HG03025 (cell line): Measurements from ENCODE around the gene NUCKS1.

Experiments
- ATAC-seq: cut with Tn5 transposase; IDR thresholded peaks from one replicate; pipeline ENCODE4 v1.9.1; 2021; ENCODE audit warnings: mild to moderate bottlenecking, moderate library complexity; ENCODE audit not compliant: unreplicated experiment, low FRiP score

Gene NUCKS1

DNA sequence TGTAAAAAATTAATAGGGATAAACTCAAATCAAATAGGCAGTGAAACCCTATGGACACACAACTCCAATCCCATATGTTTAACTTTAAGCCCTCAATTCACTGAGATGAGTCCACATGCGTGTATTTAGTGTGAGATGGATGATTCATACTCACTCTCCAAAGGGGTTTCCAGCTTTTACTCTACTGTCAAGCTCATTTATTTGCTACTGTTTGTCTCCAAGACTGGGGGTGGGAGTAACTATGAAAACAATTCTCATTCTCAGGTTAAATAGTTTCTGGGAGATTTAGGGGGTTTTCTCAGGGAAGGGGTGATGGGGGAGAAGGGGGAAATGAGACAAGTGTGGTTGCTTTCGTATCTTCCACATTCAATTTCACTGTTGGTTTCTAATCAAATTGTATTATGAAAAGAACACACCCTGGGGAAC is 22.6 kb upstream of the NUCKS1 start:
- no peak for ATAC-seq

DNA sequence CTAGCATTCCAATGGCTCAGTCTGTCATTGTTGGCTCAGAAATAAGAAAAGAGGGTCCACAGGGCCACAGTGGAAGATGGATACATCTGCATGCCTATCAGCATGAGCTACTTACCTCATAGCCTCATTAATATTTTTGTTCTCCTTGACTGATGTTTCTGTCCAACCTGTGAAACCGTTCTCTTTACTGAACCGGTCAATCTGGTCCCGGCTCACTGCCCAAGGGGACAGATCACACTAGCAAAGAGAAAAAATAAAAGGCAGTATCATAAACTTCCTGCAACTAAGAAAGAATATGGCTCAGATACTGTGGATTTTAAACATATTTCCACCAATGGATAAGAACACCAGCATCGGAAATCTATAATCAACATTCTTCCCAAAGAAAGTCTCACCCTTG is 20.6 kb upstream of the NUCKS1 start:
- ATAC-seq = no peak

GRCh38 chr1:205769641-205770365 is 19.8 kb upstream of the NUCKS1 start:
- ATAC-seq = no peak

DNA sequence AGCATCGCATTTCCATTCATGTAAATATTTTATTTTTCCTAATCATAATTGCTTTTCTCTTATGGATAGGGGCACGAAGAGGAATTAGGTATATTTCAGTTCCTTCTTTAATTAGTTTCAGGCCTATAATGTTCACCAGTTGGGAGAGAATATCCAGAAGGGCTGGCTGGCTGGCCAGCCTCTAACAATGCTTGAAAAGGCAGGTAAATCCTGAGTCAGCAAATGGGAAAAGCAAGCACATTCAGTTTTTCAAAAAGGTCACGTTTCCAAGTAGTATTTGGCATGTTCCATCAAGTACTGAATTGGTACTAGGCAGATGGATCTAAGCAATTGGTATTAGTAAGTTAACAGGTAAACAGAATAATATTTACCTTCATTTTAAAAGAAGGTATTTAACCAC is 17.3 kb upstream of the NUCKS1 start:
- no peak for ATAC-seq

DNA sequence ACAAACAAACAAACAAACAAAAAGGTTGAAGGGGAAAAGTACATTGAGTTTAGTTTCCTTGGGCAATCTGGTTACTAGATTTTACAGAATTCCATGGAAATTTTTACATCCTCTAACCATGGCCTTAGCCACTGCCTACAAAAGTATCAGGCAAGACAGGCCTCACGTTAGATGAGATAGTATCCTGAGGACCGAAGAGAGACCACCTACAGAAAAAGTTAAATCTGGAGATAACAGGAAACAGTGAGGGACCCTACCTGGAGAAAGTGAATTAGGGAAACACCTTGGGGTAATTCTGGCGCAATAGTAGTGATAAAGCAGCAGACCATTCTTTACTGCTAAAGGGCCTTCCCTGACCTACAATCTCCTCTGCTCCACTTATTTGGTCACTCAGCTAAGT is 16.6 kb upstream of the NUCKS1 start:
- no peak for ATAC-seq

DNA sequence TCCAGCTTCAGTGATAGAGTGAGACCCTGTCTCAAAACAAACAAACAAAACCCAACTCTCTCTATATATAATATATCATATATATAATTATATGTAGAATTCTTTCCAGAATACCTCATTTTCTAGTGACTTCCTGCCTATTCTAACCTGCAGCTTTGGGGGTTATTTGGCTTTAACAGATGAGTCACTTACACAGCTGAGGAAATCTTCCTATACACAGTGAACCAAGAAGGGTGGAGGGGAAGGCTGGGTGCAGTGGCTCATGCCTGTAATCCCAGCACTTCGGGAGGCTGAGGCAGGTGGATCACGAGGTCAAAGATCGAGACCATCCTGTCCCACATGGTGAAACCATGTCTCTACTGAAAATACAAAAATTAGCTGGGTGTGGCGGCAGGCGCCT is 16.1 kb upstream of the NUCKS1 start:
- no peak for ATAC-seq

DNA sequence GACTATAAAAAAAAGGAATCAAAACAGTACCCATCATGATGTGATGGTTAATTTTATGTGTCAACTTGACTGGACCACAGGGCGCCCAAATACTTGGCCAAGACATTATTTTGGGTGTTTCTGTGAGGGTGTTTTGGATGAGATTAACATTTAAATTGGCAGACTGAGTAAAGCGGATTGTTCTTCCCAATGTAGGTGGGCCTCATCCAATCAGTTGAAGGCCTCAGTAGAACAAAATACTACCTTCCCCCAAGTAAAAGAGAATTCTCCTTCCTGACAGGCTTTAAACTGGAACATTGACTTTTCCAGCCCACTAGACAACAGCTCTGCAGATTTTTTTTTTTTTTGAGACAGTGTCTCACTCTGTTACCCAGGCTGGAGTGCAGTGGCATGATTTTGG is 14.6 kb upstream of the NUCKS1 start:
- ATAC-seq = no peak

DNA sequence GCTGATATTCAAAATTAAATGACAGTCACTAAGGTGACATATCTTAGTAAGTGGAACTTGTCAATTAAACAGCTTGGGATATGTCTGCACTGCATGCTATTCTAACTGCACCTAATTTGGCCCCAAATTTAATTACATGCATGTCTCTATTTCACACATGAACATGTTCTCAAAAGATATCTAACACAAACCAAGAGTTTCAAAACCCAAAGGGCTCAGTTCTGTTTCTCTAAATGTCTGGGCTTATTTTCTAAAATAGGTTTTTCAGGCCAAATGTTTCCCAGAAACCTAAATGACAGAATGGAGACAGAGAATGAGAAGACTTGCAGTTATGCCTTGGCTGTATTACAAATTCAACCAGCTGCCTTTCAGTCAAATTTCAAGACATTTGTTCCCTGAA is 14.0 kb upstream of the NUCKS1 start:
- no peak for ATAC-seq

GRCh38 chr1:205760606-205761005 is 10.6 kb upstream of the NUCKS1 start:
- no peak for ATAC-seq

DNA sequence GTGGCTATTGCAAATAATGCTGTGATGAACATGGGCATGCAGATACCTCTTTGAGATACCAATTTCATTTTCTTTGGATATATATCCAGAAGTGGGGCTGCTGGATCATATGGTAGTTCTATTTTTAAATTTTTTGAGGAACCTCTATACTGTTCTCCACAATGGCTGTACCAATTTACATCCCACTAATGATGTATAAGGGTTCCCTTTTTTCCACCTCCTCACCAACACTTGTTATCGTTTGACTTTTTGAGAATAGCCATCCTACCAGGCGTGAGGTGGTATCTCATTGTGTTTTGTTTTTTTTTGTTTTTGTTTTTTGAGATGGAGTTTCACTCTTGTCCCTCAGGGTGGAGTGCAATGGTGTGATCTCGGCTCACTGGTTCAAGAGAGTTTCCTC is 6.6 kb upstream of the NUCKS1 start:
- ATAC-seq = no peak

DNA sequence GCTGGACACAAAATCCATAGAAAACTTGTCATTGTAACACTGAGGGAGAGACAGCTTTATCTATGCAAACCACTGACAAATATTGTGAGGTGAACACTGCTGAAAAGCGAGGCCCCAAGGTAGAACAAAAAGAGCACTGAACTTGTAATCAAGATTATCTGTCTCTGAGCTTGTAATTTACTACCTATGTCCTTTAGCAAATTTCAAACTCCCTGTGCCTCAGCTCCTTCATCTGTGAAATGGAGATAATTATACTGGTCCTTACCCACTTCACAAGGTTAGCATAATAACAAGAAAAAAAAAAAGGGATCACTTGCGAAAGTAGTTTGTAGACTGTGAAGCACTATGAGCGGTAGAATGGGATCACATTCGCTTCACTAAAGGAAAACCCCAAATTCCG is 4.9 kb upstream of the NUCKS1 start:
- ATAC-seq = no peak

- ATAC-seq = no peak
These were observed 1.2 kb upstream of the NUCKS1 start for GRCh38 chr1:205751036-205751651.

- ATAC-seq = peak; percentile 66
These were observed 496 bp downstream of the NUCKS1 start for GRCh38 chr1:205749234-205750137.

DNA sequence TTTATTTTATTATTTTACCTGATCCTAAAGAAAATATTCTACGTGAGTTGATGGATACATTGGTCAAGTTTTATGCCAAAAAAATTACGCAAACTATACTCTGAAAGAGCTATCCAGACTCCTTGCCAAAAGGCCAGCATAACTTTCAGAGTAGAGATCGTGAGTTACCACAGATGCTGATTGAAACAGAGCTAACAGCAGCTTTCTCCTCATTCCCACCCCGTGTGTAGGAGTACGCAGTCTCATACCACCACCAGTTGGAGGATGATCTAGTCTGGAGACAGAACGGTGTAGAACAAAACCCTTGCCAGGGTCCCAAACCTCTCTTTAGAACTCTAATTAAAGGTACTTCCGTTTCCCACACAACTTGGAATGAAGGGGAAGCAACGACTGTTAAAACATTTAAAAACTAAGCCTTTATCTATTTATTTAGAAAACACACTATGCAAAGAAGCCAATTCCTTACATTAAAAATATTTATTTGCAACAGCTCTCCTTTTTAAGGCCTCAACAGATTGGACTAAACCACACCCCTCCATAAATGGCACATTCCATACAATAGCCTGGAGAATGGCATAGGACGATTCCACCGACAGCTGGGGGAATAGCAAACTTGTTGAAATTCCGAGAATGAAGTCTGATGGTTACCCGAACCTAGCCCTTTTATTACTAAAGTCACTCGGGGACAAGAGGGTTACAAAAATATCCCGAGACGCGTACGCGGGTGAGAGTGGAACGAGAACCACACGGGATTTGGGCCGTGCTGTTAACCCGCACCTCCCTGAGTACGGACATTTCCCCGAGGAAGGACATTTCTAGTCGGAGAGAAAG is 1.4 kb downstream of the NUCKS1 start:
- peak; percentile 6 for ATAC-seq

GRCh38 chr1:205746757-205747412 is 3.1 kb downstream of the NUCKS1 start:
- ATAC-seq = no peak

DNA sequence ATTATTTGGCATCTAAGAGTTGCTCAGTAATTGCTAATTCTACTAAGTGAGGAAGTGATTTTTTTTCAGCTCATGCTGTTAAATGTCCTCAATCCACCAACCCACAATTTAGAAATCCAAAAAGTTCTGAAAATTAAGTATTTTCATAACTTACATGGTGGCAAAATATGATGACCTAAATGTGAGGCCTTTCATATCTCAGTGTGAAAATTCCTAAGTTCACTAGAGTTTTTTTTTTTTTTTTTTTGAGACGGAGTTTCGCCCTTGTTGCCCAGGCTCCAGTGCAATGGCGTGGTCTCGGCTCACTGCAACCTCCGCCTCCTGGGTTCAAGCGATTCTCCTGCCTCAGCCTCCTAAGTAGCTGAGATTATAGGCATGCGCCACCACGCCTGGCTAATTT is 5.6 kb downstream of the NUCKS1 start:
- ATAC-seq = no peak

GRCh38 chr1:205743977-205744376 is 6.0 kb downstream of the NUCKS1 start:
- no peak for ATAC-seq

- no peak for ATAC-seq
These were observed 8.3 kb downstream of the NUCKS1 start for GRCh38 chr1:205741681-205742080.

DNA sequence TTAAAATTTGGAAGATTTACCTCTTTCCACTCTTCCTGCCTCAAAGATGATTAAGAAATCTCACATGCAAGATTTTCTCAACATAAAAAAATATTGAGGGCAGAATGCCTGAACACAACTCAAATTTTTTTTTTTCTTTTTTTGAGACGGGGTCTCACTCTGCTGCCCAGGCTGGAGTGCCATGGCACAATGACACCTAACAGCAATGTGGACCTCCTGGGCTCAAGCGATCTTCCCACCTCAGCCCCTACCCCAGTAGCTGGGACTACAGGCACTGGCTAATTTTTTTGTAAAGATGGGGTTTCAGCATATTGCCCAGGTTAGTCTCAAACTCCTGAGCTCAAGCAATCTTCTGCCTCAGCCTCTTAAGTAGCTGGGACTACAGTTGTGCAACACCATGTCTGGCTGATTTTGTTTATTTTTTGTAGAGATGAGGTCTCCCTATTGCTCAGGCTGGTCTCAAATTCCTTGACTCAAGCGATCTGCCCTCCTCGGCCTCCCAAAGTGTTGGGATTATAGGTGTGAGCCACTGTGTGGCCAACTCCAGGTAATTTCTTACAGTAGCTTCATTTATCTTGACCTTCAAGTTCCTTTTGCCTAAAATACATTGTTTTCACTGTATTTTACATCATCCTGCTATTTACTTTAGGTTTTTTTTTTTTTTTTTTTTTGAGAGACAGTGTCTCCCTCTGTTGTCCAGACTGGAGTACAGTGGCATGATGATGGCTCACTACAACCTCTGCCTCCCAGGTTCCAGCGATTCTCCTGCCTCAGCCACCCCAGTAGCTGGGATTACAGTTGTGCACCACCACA is 10.4 kb downstream of the NUCKS1 start:
- ATAC-seq = no peak
